K562 (cell line): Measurements from ENCODE around the gene FBXO22. TPM values are rescaled to one million over a fixed set of nuclear protein-coding genes. Genes with fewer than 3 reads are reported as not detected.
"Not testable (repeated sequence)": the region's sequence is repeated elsewhere in the genome, so short reads cannot be mapped to it uniquely, and the experiment has no call there.

Experiments
- ATAC-seq: fragments of 200-7000 bp; cut with Tn5 transposase; 3 replicates; pipeline ENCODE4 v1.9.1; 2020; ENCODE audit warnings: moderate library complexity
- BruUV-seq: library from RNA; stranded (reverse); fragments of 400-500 nt; replicated peaks from 2 replicates; lab custom pipeline; 2021; lab: Mats Ljungman, UMichigan
- CTCF ChIA-PET: fragments of 300-600 bp; formaldehyde crosslinking; extraction: SDS; loops from one replicate; lab custom pipeline; 2021; ENCODE audit warnings: low intra/inter-chr PET ratio; lab: Yijun Ruan, JAX
- POLR2A ChIA-PET: fragments of 300-600, 350-650 bp; sonication (Branson Sonifier 250); formaldehyde crosslinking; extraction: SDS; loops from one replicate; lab custom pipeline; 2021; ENCODE audit warnings: antibody characterized with exemption, inconsistent platforms; lab: Yijun Ruan, JAX
- DNase-seq, 4 experiments: peaks; one replicate each; pipeline versions ENCODE4 v3.0.0 to v3.0.0-alpha.2; 2011 to 2018; ENCODE audit warnings: low spot score in 3 of 4, mixed read lengths in 3 of 4; ENCODE audit errors: extremely low read depth in 1 of 4
- FAIRE-seq: peaks from 2 replicates; lab custom pipeline; 2011; peaks lifted over from hg19 to GRCh38; lab: Jason Lieb, UNC
- H2AFZ ChIP-seq: 2 replicates; pipeline ENCODE4 v1.6.0; 2011; ENCODE audit warnings: low read depth, low read length, control low read depth, inconsistent platforms
- H3K27ac ChIP-seq: fragments of 200-600 bp; 3 replicates; pipeline ENCODE4 v1.8.0; 2011; ENCODE audit warnings: low read depth, mild to moderate bottlenecking, control low read depth, inconsistent platforms, low read length, moderate library complexity, mixed read lengths; ENCODE audit errors: extremely low read depth
- H3K27me3 ChIP-seq, 2 experiments: fragments of 300-600 bp in 1 of 2; 2 replicates in 1 of 2; 3 replicates in 1 of 2; pipeline versions ENCODE4 v1.6.0 to v1.8.0; 2011; ENCODE audit warnings: inconsistent platforms in 2 of 2, low read length in 2 of 2, mild to moderate bottlenecking in 1 of 2, mixed read lengths in 1 of 2, moderate library complexity in 1 of 2; ENCODE audit not compliant: control insufficient read depth in 2 of 2, insufficient read depth in 2 of 2
- H3K36me3 ChIP-seq: fragments of 300-600 bp; 3 replicates; pipeline ENCODE4 v1.8.0; 2011; ENCODE audit warnings: mild to moderate bottlenecking, low read length, inconsistent platforms; ENCODE audit not compliant: control insufficient read depth, insufficient read depth
- H3K4me1 ChIP-seq, 2 experiments: fragments of 200-600 bp in 1 of 2; replicated peaks in 1 of 2; 2 replicates in 1 of 2; 3 replicates in 1 of 2; pipeline versions ENCODE4 v1.5.1 to v1.8.0; 2011; ENCODE audit warnings: inconsistent platforms in 2 of 2, low read length in 2 of 2, mild to moderate bottlenecking in 1 of 2, mixed read lengths in 1 of 2, moderate library complexity in 1 of 2; ENCODE audit not compliant: control insufficient read depth in 2 of 2, insufficient read depth in 2 of 2
- H3K4me2 ChIP-seq: 2 replicates; pipeline ENCODE4 v1.6.1; 2011; ENCODE audit warnings: low read length, control low read depth, inconsistent platforms, mixed read lengths; ENCODE audit not compliant: insufficient read depth
- H3K4me3 ChIP-seq: fragments of 200-600 bp; sonication (generic), shearing (Covaris generic); 2 replicates; pipeline ENCODE4 v1.5.1; 2016; ENCODE audit warnings: control low read depth, inconsistent platforms
- H3K79me2 ChIP-seq: fragments of 200-600 bp; 3 replicates; pipeline ENCODE4 v1.8.0; 2011; ENCODE audit warnings: low read length, inconsistent platforms; ENCODE audit not compliant: control insufficient read depth, insufficient read depth
- H3K9ac ChIP-seq, 2 experiments: 2 replicates each; pipeline versions ENCODE4 v1.6.0 to v1.6.1; 2011; ENCODE audit warnings: low read depth in 2 of 2, low read length in 2 of 2, control low read depth in 1 of 2, inconsistent platforms in 1 of 2, mild to moderate bottlenecking in 1 of 2, mixed read lengths in 1 of 2; ENCODE audit not compliant: insufficient read depth in 1 of 2
- H3K9me1 ChIP-seq: one replicate; pipeline ENCODE4 v1.6.0; 2011; ENCODE audit warnings: inconsistent platforms, mild to moderate bottlenecking, low read length, moderate library complexity; ENCODE audit not compliant: control insufficient read depth, insufficient read depth
- H3K9me3 ChIP-seq: replicated peaks from 2 replicates; pipeline ENCODE4 v1.5.1; 2011; ENCODE audit warnings: low read depth, low read length, inconsistent platforms; ENCODE audit not compliant: control insufficient read depth, insufficient read depth
- H4K20me1 ChIP-seq: replicated peaks from 2 replicates; pipeline ENCODE4 v1.6.1; 2011; ENCODE audit warnings: low read length, inconsistent platforms, mixed read lengths; ENCODE audit not compliant: control insufficient read depth, insufficient read depth
- AFF1 ChIP-seq, 2 experiments: fragments of 450-650 bp; IDR thresholded peaks; 2 replicates each; pipeline ENCODE4 v1.6.1; 2018; ENCODE audit warnings: mild to moderate bottlenecking in 2 of 2, low read depth in 1 of 2; ENCODE audit not compliant: partially characterized antibody in 2 of 2
- FOXA3 ChIP-seq, 2 experiments: fragments of 450-650 bp in 1 of 2; sonication (generic) in 1 of 2; formaldehyde crosslinking; IDR thresholded peaks in 1 of 2; conservative IDR thresholded peaks in 1 of 2; 2 replicates each; pipeline versions ENCODE4 v1.4.0 to v1.8.0; 2020 to 2022; ENCODE audit warnings: mild to moderate bottlenecking in 2 of 2, missing genetic modification reagents in 1 of 2
- MAZ ChIP-seq, 2 experiments: fragments of 450-650 bp in 1 of 2; sonication (generic) in 1 of 2; formaldehyde crosslinking; IDR thresholded peaks in 1 of 2; conservative IDR thresholded peaks in 1 of 2; 2 replicates each; pipeline versions ENCODE4 v1.4.0 to v1.5.0; 2020; ENCODE audit warnings: mild to moderate bottlenecking in 1 of 2, missing genetic modification reagents in 1 of 2
- WGBS: fragments of 100-300 bp; shearing (Covaris generic); methylation state at CpG from one replicate; pipeline ENCODE4 v1.1.6; 2016; ENCODE audit warnings: low coverage, mixed read lengths; ENCODE audit not compliant: insufficient coverage; ENCODE audit errors: missing lambda C conversion rate; 5-methylcytosine and 5-hydroxymethylcytosine counted together
- in situ Hi-C: fragments of 300-500 bp; cut with MboI; formaldehyde crosslinking; loops from 4 replicates; pipeline ENCODE4 v1.15.0; 2018; ENCODE audit warnings: inconsistent platforms, mixed read lengths
- intact Hi-C: fragments of 100-400 bp; cut with micrococcal nuclease; formaldehyde crosslinking; loops from 2 replicates; pipeline ENCODE4 v1.14.2; 2022
- polyA plus RNA-seq, 8 experiments: library from polyadenylated mRNA; depleted of rRNA in 4 of 8; stranded (reverse) in 5 of 8; unstranded in 3 of 8; fragments of >200 nt; fragmentation: Nextera tagmentation in 2 of 8; fragmentation: Illumina TruSeq in 1 of 8; extraction: Ambion mirVana in 2 of 8; extraction: Trizol in 1 of 8; gene quantifications; 2 replicates each; pipeline versions ENCODE4 v1.2.1 to v1.2.3, GENCODE V29; 2011 to 2014; ENCODE audit warnings: inconsistent platforms in 1 of 8, missing spikeins in 1 of 8
- total RNA-seq, 7 experiments: library from RNA; depleted of rRNA in 6 of 7; stranded (reverse); fragments of >200 nt in 6 of 7; fragmentation: Illumina TruSeq in 2 of 7; extraction: Trizol in 2 of 7; gene quantifications; 2 replicates each; pipeline versions ENCODE4 v1.2.1 to v1.2.3, GENCODE V29; 2011 to 2021; ENCODE audit warnings: low replicate concordance in 1 of 7

Gene FBXO22
- total and polyA plus RNA-seq, 9 of the 15 experiments (the other 6 are each of a cell fraction or from before 2014, with no cell fraction given) = 24.4 to 99.4 (median 66.5) TPM

- intact Hi-C loops = no loop called here
- FAIRE-seq (no peak), DNase-seq (no peak), ATAC-seq (no peak)
- ChIA-PET POLR2A (no interaction called here), CTCF (interaction anchor here (0.6 kb wide), 1 partner anchor 393 kb away, joined by 4 read pairs; no protein-coding TSS in a partner anchor)
- H3K9me3 ChIP-seq = no peaks in the 10 kb centered on the region
- H3K9me1 ChIP-seq = no peaks in the 10 kb centered on the region
- 35% methylated on average over 5 of the region's 5 CpGs for WGBS
- H3K36me3 ChIP-seq = peaks cover 61% of the 10 kb centered on the region
- no peak for TF ChIP-seq MAZ (CRISPR knock-in tag; conservative IDR thresholded peaks at IDR 0.05 in 1 of 2, IDR thresholded peaks at IDR 0.05 in 1 of 2)
- peak in 1 of 2 experiments; percentile 57; a peak in 1 of 4 replicates for TF ChIP-seq FOXA3 (CRISPR knock-in tag; conservative IDR thresholded peaks at IDR 0.05 in 1 of 2, IDR thresholded peaks at IDR 0.05 in 1 of 2)
- H3K27ac ChIP-seq = peak overlapping the region; percentile 38; the same call in 2 of the 3 replicates
- peak overlapping the region; percentile 75 for H3K4me2 ChIP-seq
- peak overlapping the region; percentile 89 for H3K4me3 ChIP-seq
- no peaks in the 10 kb centered on the region for H3K27me3 ChIP-seq
- H3K9ac ChIP-seq = peak overlapping the region; percentile 46 to 70; a peak in 3 of 4 replicates
- no peaks in the 10 kb centered on the region for H4K20me1 ChIP-seq
- no TSS peak for BruUV-seq
- H3K4me1 ChIP-seq = peaks cover 19 to 25% of the 10 kb centered on the region in 2 experiments
- in situ Hi-C loops = no loop called here
- peaks cover 61% of the 10 kb centered on the region for H3K79me2 ChIP-seq
- H2AFZ ChIP-seq = no peak overlapping the region
Measured at GRCh38 chr15:75905231-75905630, 1.6 kb downstream of the FBXO22 start.

DNA sequence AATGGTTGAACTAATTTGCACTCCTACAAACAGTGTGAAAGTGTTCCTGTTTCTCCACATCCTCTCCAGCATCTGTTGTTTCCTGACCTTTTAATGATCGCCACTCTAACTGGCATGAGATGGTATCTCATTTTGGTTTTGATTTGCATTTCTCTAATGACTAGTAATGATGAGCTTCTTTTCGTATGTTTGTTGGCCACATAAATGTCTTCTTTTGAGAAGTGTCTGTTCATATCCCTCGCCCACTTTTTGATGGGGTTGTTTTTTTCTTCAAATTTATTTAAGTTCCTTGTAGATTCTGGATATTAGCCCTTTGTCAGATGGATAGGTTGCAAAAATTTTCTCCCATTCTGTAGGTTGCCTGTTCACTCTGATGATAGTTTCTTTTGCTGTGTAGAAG is 6.7 kb downstream of the FBXO22 start:
- BruUV-seq, CTCF ChIA-PET, in situ Hi-C loops: not testable (repeated sequence)

More for the DNA sequence above, 6.7 kb downstream of the FBXO22 start:
- H4K20me1 ChIP-seq, H3K27me3 ChIP-seq, H3K4me1 ChIP-seq, H3K9me3 ChIP-seq, DNase-seq, FAIRE-seq, ATAC-seq, H2AFZ ChIP-seq, intact Hi-C loops, H3K4me3 ChIP-seq, H3K9ac ChIP-seq, H3K9me1 ChIP-seq, H3K4me2 ChIP-seq, H3K27ac ChIP-seq: not testable (repeated sequence)
- Histone ChIP-seq H3K36me3 (peaks cover 71% of the 10 kb centered on the region), H3K79me2 (peaks cover 69% of the 10 kb centered on the region)
- TF ChIP-seq AFF1 (IDR thresholded peaks at IDR 0.05; ENCODE audit: low read depth in 1 of 2, partially characterized antibody in 2 of 2) = peak in 1 of 2 experiments; percentile 93
- POLR2A ChIA-PET = interaction anchor here (0.7 kb wide), 1 partner anchor 85 kb away, joined by 3 read pairs; no protein-coding TSS in a partner anchor
- 93% methylated on average over 3 of the region's 3 CpGs for WGBS
